Mesothelial cell of epicardium (in vitro differentiated cells): ENCODE results near the gene PTPRN2. TPM values are rescaled to one million over a fixed set of nuclear protein-coding genes. Genes with fewer than 3 reads are reported as not detected.

Experiments
- DNase-seq, 2 experiments: peaks; one replicate each; pipeline ENCODE4 v3.0.0; 2021; ENCODE audit warnings: low spot score in 2 of 2; ENCODE audit not compliant: unreplicated experiment in 2 of 2
- H3K27ac Mint-ChIP-seq: 2 replicates; pipeline ENCODE4 v1.8.0; 2021; ENCODE audit warnings: mixed read lengths
- H3K27me3 Mint-ChIP-seq: 2 replicates; pipeline ENCODE4 v1.8.0; 2021; ENCODE audit warnings: low read depth, mixed read lengths
- H3K36me3 Mint-ChIP-seq: 2 replicates; pipeline ENCODE4 v1.8.0; 2021; ENCODE audit warnings: mixed read lengths
- H3K4me1 Mint-ChIP-seq: 2 replicates; pipeline ENCODE4 v1.8.0; 2021; ENCODE audit warnings: mixed read lengths
- H3K4me3 Mint-ChIP-seq: 2 replicates; pipeline ENCODE4 v1.8.0; 2021; ENCODE audit warnings: mild to moderate bottlenecking, moderate library complexity, mixed read lengths
- H3K9me3 Mint-ChIP-seq: 2 replicates; pipeline ENCODE4 v1.8.0; 2021; ENCODE audit warnings: mixed read lengths
- total RNA-seq: library from RNA; stranded (reverse); gene quantifications from 3 replicates; pipeline ENCODE4 v1.2.1, GENCODE V29; 2021
- TF ChIP-seq, protein P1 (sequence below): fragments of 200-600 bp; sonication (generic); IDR thresholded peaks from one replicate; pipeline ENCODE4 v1.5.0; 2021; ENCODE audit warnings: antibody characterized with exemption; ENCODE audit not compliant: unreplicated experiment

Gene PTPRN2
- total RNA-seq, 1 donor from 2014 or later: 2.2 TPM

DNA sequence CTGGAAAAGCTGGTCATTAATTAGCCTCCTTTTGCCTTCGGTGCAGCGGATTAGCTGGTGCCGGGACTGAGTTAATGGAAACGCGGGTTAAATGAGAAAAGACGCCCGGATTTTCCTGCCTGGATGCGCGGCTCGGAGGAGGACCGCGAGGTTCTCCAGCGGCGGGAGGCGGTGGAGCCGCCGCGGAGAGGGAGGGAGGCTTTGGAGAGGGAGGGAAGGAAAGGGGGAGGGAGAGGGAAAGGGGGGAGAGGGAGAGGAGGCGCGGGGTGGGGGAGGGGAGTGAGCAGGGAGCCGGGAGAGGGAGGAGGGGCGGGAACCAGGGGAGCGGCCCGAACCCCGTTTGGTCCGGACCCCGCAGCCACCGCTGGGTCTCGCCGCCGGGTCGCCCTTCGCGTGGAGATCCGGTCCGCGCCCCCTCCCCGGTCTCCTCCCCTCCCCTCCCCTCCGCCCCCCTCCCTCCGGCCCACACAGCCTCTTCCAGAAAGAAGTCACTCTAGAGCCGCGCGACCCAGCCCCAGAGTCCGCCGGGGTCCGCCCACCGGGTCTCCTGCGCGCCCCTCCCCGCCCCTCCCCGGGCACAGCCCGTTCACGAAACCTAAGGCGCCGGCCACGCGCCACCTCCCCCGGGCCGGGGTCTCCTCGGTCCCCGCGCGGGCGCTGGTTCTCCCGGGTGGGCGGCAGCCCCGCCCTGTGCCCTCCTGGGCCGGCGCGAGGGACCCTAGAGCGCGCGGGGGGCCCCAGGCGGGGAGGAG lies 903.3 kb downstream of the PTPRN2 start:
- DNase-seq: no peak
- peaks cover 7% of the 10 kb centered on the region for H3K4me1 Mint-ChIP-seq
- TF ChIP-seq, protein P1, sequence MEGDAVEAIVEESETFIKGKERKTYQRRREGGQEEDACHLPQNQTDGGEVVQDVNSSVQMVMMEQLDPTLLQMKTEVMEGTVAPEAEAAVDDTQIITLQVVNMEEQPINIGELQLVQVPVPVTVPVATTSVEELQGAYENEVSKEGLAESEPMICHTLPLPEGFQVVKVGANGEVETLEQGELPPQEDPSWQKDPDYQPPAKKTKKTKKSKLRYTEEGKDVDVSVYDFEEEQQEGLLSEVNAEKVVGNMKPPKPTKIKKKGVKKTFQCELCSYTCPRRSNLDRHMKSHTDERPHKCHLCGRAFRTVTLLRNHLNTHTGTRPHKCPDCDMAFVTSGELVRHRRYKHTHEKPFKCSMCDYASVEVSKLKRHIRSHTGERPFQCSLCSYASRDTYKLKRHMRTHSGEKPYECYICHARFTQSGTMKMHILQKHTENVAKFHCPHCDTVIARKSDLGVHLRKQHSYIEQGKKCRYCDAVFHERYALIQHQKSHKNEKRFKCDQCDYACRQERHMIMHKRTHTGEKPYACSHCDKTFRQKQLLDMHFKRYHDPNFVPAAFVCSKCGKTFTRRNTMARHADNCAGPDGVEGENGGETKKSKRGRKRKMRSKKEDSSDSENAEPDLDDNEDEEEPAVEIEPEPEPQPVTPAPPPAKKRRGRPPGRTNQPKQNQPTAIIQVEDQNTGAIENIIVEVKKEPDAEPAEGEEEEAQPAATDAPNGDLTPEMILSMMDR: no peak
- H3K4me3 Mint-ChIP-seq: peak overlapping the region; percentile 40
- H3K27ac Mint-ChIP-seq: no peak overlapping the region
- H3K9me3 Mint-ChIP-seq: no peaks in the 10 kb centered on the region
- H3K36me3 Mint-ChIP-seq: no peaks in the 10 kb centered on the region
- H3K27me3 Mint-ChIP-seq: peaks cover 88% of the 10 kb centered on the region

DNA sequence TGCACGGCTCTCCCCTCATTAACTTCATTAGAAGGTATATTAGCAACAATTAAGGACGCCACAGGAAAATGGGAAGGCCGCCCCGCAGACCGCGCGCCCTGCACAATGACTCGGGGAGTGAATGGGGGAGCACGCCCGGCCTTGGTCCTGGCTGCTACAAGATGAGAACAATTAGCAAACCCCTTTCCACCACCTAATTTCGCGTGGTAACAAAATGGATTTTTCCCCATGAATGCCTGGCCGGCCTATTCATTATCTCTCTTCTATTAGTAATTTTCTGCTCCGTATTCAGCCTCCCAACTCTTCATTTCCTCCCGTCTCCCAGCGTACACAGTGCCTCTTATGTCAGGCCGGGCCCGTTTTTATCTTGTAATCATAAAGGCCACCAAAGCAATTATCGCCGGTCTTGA lies 903.9 kb downstream of the PTPRN2 start:
- H3K27me3 Mint-ChIP-seq: peaks cover 88% of the 10 kb centered on the region
- H3K4me1 Mint-ChIP-seq: peaks cover 7% of the 10 kb centered on the region
- no peaks in the 10 kb centered on the region for H3K36me3 Mint-ChIP-seq

DNA sequence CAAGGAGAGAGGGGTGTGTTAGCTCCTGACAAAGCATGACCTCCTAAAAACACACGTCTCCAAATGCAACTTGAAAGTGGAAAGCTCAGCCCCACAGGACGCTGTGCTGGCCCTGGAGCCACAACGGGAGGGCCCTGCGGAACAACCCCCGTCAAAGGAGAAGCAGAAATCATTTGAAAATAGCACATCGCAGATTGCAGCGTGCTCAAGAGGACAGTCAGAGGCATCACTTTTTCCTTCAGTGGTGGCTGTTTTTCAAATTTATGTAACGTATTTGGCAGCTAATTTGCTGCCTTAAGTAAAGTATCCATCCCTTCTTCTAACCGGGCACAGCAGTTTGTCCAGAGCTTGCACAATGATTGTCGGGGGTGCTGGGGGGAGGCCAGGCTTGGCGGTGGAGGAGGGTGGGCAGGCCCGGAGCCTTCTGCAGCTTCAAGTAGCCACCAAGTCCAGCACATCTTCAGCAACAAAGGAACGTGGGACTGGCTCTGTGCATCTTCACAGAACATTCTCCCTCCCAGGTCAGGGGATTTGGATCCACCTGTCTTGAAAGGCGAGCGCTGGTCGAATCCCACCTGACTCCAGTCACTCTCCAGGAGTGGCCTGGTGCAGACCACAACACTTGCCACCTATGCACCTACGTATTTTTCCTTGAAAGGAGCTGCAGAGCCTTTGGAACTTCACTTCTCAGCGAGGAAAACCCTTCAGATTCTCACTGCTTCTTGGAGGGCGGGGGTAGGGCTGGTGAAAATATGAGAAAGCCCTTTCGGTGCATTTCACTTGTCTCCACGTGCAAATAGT lies 904.5 kb downstream of the PTPRN2 start:
- Mint-ChIP-seq H3K27ac (no peak overlapping the region), H3K27me3 (peaks cover 88% of the 10 kb centered on the region), H3K36me3 (no peaks in the 10 kb centered on the region), H3K4me1 (peaks cover 7% of the 10 kb centered on the region), H3K9me3 (no peaks in the 10 kb centered on the region), H3K4me3 (no peak overlapping the region)
- TF ChIP-seq, protein P1: no peak
- DNase-seq: no peak

More for the DNA sequence above, 903.9 kb downstream of the PTPRN2 start:
- Mint-ChIP-seq H3K27ac (no peak overlapping the region), H3K4me3 (peak overlapping the region; percentile 40), H3K9me3 (no peaks in the 10 kb centered on the region)
- TF ChIP-seq, protein P1: no peak
- no peak for DNase-seq

DNA sequence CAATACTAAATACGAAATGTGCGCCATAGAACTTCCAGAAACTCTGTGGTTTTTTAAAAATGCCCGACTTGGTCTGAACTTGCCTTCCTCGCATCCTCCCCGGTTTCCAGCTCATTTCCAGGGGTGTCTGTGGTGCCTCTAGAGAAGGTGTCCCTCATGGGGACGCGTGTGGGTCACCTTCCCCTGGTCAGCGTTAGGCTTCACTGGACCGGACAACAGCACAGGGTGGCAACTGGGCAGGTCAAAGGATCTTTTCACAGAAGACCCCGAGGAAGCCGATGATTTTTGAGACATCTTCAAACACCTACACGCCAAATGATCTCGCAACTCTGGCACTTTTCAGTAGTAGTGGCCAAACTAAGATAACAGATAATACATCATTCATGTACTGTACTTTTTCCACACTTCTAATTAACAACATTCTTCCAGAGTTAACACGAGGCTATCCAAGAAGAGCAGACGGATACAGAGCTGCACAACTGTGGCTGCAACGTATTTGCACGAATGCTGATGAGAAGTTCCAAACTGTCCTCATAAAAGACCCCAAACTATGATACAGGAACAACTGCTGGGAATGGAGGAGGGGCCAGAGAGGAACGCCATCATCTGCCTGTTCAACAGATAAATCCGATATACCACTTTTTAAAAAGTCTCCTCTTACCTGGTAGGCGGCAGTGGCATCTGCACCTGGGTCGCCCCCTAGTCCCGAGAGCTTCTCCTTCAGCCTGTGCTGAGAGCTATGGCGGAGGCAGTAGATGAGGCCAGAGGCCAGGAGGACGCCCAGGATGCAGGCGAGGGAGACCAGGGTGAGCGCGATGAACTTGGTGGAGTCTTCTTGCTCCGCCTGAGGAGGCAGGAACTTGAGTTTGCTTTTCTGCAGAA lies 905.3 kb downstream of the PTPRN2 start:
- Mint-ChIP-seq H3K27me3 (peaks cover 88% of the 10 kb centered on the region), H3K27ac (no peak overlapping the region), H3K4me1 (peaks cover 7% of the 10 kb centered on the region), H3K36me3 (no peaks in the 10 kb centered on the region), H3K9me3 (no peaks in the 10 kb centered on the region), H3K4me3 (no peak overlapping the region)
- TF ChIP-seq, protein P1: no peak
- no peak for DNase-seq

DNA sequence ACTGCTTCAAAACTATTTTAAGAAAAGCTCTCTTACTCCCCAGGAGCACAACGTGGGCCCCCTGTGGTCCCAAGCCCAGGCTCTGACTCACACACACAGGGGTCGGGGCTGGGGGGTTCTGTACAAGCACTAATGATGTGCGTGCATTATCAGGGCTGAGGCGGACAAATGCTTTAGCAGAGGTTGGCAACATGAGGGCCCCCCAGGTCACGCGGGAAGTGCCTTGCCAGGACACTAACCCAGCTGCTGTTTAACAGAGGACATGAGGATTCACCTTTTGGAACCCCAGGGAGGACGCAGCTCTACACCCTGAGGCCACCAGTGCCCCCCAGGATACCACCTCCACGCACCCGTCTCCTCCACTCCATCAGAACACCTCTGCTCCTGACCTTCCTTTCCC lies 908.0 kb downstream of the PTPRN2 start:
- H3K27me3 Mint-ChIP-seq: peaks cover 95% of the 10 kb centered on the region
- DNase-seq: no peak
- H3K4me3 Mint-ChIP-seq: no peak overlapping the region
- H3K9me3 Mint-ChIP-seq: no peaks in the 10 kb centered on the region
- TF ChIP-seq, protein P1: no peak
- H3K4me1 Mint-ChIP-seq: peaks cover 7% of the 10 kb centered on the region
- H3K36me3 Mint-ChIP-seq: no peaks in the 10 kb centered on the region
- no peak overlapping the region for H3K27ac Mint-ChIP-seq
